ENCODE results near the gene PLAGL1. TPM values are rescaled to one million over a fixed set of nuclear protein-coding genes. Genes with fewer than 3 reads are reported as not detected.

PLAGL1 gene
- total RNA-seq, 4 donors from 2014 or later: 14.2 to 25.4 (median 15.8) TPM

GRCh38 chr6:143949962-143950361, 58.1 kb downstream of the PLAGL1 start:
- WGBS, 2 donors: 80 to 90% methylated on average over 9 of the region's 9 CpGs
- DNase-seq: no peak

DNA sequence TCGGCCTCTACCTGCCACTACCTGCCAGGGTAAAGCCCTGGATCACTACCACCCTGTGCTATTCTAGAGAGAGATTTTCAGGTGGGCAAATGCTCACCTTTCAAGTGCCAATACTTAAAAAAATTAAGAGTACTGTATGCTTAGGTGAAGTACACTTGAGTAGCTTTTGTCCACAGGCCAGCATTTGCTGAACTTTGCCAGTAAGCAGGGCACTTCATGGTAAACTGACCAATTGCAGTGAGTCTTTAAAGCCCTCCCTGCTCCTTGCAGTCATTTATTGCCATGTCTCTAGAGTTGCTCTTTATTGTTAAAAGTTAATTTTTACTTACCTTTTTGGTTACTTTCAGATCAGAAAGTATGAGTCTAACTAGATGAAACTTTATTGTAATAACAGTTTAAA, 58.5 kb downstream of the PLAGL1 start:
- 63 to 91% methylated on average over 1 of the region's 1 CpG for WGBS, 2 donors
- DNase-seq: no peak
- intact Hi-C loops (cut with DNase I): no loop called here
- TF ChIP-seq, protein P1, sequence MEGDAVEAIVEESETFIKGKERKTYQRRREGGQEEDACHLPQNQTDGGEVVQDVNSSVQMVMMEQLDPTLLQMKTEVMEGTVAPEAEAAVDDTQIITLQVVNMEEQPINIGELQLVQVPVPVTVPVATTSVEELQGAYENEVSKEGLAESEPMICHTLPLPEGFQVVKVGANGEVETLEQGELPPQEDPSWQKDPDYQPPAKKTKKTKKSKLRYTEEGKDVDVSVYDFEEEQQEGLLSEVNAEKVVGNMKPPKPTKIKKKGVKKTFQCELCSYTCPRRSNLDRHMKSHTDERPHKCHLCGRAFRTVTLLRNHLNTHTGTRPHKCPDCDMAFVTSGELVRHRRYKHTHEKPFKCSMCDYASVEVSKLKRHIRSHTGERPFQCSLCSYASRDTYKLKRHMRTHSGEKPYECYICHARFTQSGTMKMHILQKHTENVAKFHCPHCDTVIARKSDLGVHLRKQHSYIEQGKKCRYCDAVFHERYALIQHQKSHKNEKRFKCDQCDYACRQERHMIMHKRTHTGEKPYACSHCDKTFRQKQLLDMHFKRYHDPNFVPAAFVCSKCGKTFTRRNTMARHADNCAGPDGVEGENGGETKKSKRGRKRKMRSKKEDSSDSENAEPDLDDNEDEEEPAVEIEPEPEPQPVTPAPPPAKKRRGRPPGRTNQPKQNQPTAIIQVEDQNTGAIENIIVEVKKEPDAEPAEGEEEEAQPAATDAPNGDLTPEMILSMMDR (IDR thresholded peaks at IDR 0.05): no peak
- no peak for TF ChIP-seq POLR2A (IDR thresholded peaks at IDR 0.05)
- H3K4me3 ChIP-seq: no peak overlapping the region
- peaks cover 0 to 5% (median 0%) of the 10 kb centered on the region in 3 donors for H3K4me1 ChIP-seq
- no peak overlapping the region for H3K27ac ChIP-seq
- no peaks in the 10 kb centered on the region for H3K27me3 ChIP-seq
- H3K36me3 ChIP-seq: peaks cover 0 to 42% (median 0%) of the 10 kb centered on the region in 3 donors
- peaks cover 0 to 5% (median 0%) of the 10 kb centered on the region in 3 donors for H3K9me3 ChIP-seq

More at GRCh38 chr6:143949962-143950361, 58.1 kb downstream of the PLAGL1 start:
- no peak for TF ChIP-seq POLR2A (IDR thresholded peaks at IDR 0.05)
- TF ChIP-seq, protein P1 (IDR thresholded peaks at IDR 0.05): no peak
- H3K27ac ChIP-seq: no peak overlapping the region
- H3K36me3 ChIP-seq: peaks cover 0 to 42% (median 0%) of the 10 kb centered on the region in 3 donors
- no peak overlapping the region for H3K4me3 ChIP-seq
- no peaks in the 10 kb centered on the region for H3K27me3 ChIP-seq
- H3K9me3 ChIP-seq: peaks cover 0 to 5% (median 0%) of the 10 kb centered on the region in 3 donors
- peaks cover 0 to 5% (median 0%) of the 10 kb centered on the region in 3 donors for H3K4me1 ChIP-seq
- intact Hi-C loops (cut with DNase I): no loop called here

DNA sequence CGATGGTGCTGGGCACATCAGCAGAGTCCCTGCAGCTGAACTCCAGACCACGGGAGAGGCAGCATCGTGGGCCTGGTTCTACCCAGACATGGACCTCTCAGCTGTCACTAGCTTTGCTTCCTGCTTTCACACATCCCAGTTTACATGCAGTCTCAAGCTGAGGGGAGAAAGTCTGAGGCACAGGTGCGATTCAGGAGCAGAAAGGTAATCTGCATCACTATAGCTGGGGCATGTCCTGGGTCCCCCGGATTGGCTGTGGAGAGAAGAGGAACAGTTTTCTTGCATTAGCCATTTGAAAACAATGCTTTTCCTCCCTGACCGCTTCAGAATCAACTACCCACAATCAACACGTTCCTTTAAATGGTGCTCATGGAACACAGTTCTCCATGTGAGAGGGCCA, 59.9 kb downstream of the PLAGL1 start:
- WGBS, 2 donors: 78 to 81% methylated on average over 4 to 7 of the region's 7 CpGs
- Histone ChIP-seq H3K9me3 (peaks cover 0 to 5% (median 0%) of the 10 kb centered on the region in 3 donors), H3K4me1 (no peaks in the 10 kb centered on the region), H3K36me3 (peaks cover 0 to 42% (median 0%) of the 10 kb centered on the region in 3 donors), H3K4me3 (no peak overlapping the region), H3K27ac (no peak overlapping the region), H3K27me3 (no peaks in the 10 kb centered on the region)
- TF ChIP-seq, protein P1 (IDR thresholded peaks at IDR 0.05): no peak
- TF ChIP-seq POLR2A (IDR thresholded peaks at IDR 0.05): no peak
- intact Hi-C loops (cut with DNase I): no loop called here
- DNase-seq: no peak

- 72 to 76% methylated on average over 16 to 20 of the region's 20 CpGs for WGBS, 2 donors
- Histone ChIP-seq H3K27ac (no peak overlapping the region), H3K9me3 (no peaks in the 10 kb centered on the region), H3K4me3 (no peak overlapping the region), H3K36me3 (peaks cover 0 to 8% (median 0%) of the 10 kb centered on the region in 3 donors), H3K4me1 (peaks cover 0 to 9% (median 0%) of the 10 kb centered on the region in 3 donors), H3K27me3 (no peaks in the 10 kb centered on the region)
- TF ChIP-seq, protein P1 (IDR thresholded peaks at IDR 0.05): peak in 5 of 6 experiments; percentile 23 to 51 (median 42)
- no peak for TF ChIP-seq POLR2A (IDR thresholded peaks at IDR 0.05)
- intact Hi-C loops (cut with DNase I): loop anchor here (5.0 kb wide), 1 partner anchor 70 kb away; no protein-coding TSS in a partner anchor
- DNase-seq: no peak
Observed at GRCh38 chr6:143941852-143942627, 66.0 kb downstream of the PLAGL1 start.

GRCh38 chr6:143940011-143940597, 68.0 kb downstream of the PLAGL1 start:
- Histone ChIP-seq H3K27me3 (no peaks in the 10 kb centered on the region), H3K27ac (no peak overlapping the region), H3K36me3 (no peaks in the 10 kb centered on the region), H3K9me3 (no peaks in the 10 kb centered on the region), H3K4me3 (no peak overlapping the region), H3K4me1 (peaks cover 0 to 9% (median 0%) of the 10 kb centered on the region in 3 donors)
- DNase-seq: no peak
- 39 to 51% methylated on average over 4 of the region's 4 CpGs for WGBS, 2 donors
- intact Hi-C loops (cut with DNase I): loop anchor here (5.0 kb wide), 1 partner anchor 72 kb away; no protein-coding TSS in a partner anchor
- TF ChIP-seq POLR2A (IDR thresholded peaks at IDR 0.05): no peak
- TF ChIP-seq, protein P1 (IDR thresholded peaks at IDR 0.05): peak; percentile 47 to 80 (median 62)
